Measurements from ENCODE around the gene SND1.

- TF ChIP-seq CTCF (IDR thresholded peaks at IDR 0.05) = no peak
- TF ChIP-seq POLR2A (IDR thresholded peaks at IDR 0.05) = no peak
Measured at GRCh38 chr7:128092221-128092620, 440.2 kb downstream of the SND1 start.
